Measurements from ENCODE around the gene SMIM33. TPM values are rescaled to one million over a fixed set of nuclear protein-coding genes. Genes with fewer than 3 reads are reported as not detected.

SMIM33 gene
- total RNA-seq (1 to 10 TPM; 1.1 to 1.2 TPM), polyA plus RNA-seq (under 1 TPM; 0.31 to 0.94 TPM)

GRCh38 chr5:139470821-139471300, at the start of gene SMIM33:
Gene SMIM33, plus strand, starts transcription at chr5:139471004. Its CDS starts 118 bp downstream, at chr5:139471122.
- H3K4me1 Mint-ChIP-seq = peaks cover 51 to 79% (median 66%) of the 10 kb centered on the region in 4 donors
- H3K4me3 Mint-ChIP-seq = peak within 1 kb of the TSS; percentile 87 to 97 (median 94)
- no peaks in the 10 kb centered on the region for H3K27me3 ChIP-seq (ENCODE audit: insufficient read depth, low read length)
- H3K9me3 Mint-ChIP-seq = no peaks in the 10 kb centered on the region
- ChIA-PET POLR2A (ENCODE audit: partially characterized antibody) (interaction anchor here (0.7 to 9.4 kb wide), 18 partner anchors 8 to 174 kb away, joined by 3 to 131 read pairs (median 4); partner anchors contain the start of genes DNAJC18, ECSCR, STING1 and UBE2D2), CTCF (ENCODE audit: partially characterized antibody) (interaction anchor here (0.7 to 2.2 kb wide), 6 partner anchors 10 to 51 kb away, joined by 4 to 17 read pairs (median 6); partner anchors contain the start of gene STING1)
- H3K27me3 Mint-ChIP-seq = no peaks in the 10 kb centered on the region
- peaks cover 9 to 14% of the 10 kb centered on the region in 2 donors for H3K36me3 Mint-ChIP-seq
- peaks cover 78% of the 10 kb centered on the region for H3K4me1 ChIP-seq (ENCODE audit: insufficient read depth, low read length)
- peak within 1 kb of the TSS; percentile 65 for H3K27ac ChIP-seq (ENCODE audit: low read depth, low read length)
- peaks cover 11% of the 10 kb centered on the region for H3K36me3 ChIP-seq (ENCODE audit: insufficient read depth, low read length)
- DNase-seq = peak; percentile 46 to 60 (median 52)
- H3K4me3 ChIP-seq (ENCODE audit: low read length in 2 of 2) = peak within 1 kb of the TSS; percentile 48 to 54
- H3K27ac Mint-ChIP-seq = peak within 1 kb of the TSS; percentile 93 to 98 (median 97)
- H3K9me3 ChIP-seq (ENCODE audit: control insufficient read depth in 1 of 2, low read length in 2 of 2) = no peaks in the 10 kb centered on the region
- intact Hi-C loops (cut with micrococcal nuclease) = loop anchor here (1.0 kb wide), 1 partner anchor 13 kb away; no protein-coding TSS in a partner anchor

- intact Hi-C loops (cut with micrococcal nuclease) = loop anchor here (1.0 to 5.0 kb wide), 8 partner anchors 36 to 343 kb away; partner anchors contain the start of gene STING1
- no peak overlapping the region for H3K4me3 ChIP-seq (ENCODE audit: low read length in 2 of 2)
- peaks cover 5 to 6% (median 6%) of the 10 kb centered on the region in 4 donors for H3K4me1 Mint-ChIP-seq
- no peaks in the 10 kb centered on the region for H3K27me3 ChIP-seq (ENCODE audit: insufficient read depth, low read length)
- peak overlapping the region in 6 of 7 donors; percentile 14 to 77 (median 50) for H3K27ac Mint-ChIP-seq
- POLR2A ChIA-PET (ENCODE audit: partially characterized antibody) = interaction anchor here (0.5 to 7.1 kb wide), 11 partner anchors 15 to 207 kb away, joined by 3 to 103 read pairs (median 4); partner anchors contain the start of genes DNAJC18, SPATA24 and STING1
- no peaks in the 10 kb centered on the region for H3K9me3 Mint-ChIP-seq
- peaks cover 3% of the 10 kb centered on the region for H3K4me1 ChIP-seq (ENCODE audit: insufficient read depth, low read length)
- CTCF ChIA-PET (ENCODE audit: partially characterized antibody) = interaction anchor here (0.7 to 10.0 kb wide), 43 partner anchors 8 to 1172 kb away, joined by 3 to 632 read pairs (median 4); partner anchors contain the start of genes DNAJC18, SMIM33, SPATA24 and STING1
- H3K9me3 ChIP-seq (ENCODE audit: control insufficient read depth in 1 of 2, low read length in 2 of 2) = no peaks in the 10 kb centered on the region
- H3K27ac ChIP-seq (ENCODE audit: low read depth, low read length) = no peak overlapping the region
- H3K27me3 Mint-ChIP-seq = no peaks in the 10 kb centered on the region
- DNase-seq = peak; percentile 76 to 81 (median 79)
- no peak overlapping the region for H3K4me3 Mint-ChIP-seq
- H3K36me3 ChIP-seq (ENCODE audit: insufficient read depth, low read length) = no peaks in the 10 kb centered on the region
- peaks cover 21 to 35% of the 10 kb centered on the region in 2 donors for H3K36me3 Mint-ChIP-seq
These were observed 48.4 kb upstream of the SMIM33 start for GRCh38 chr5:139422307-139422893.

GRCh38 chr5:139425497-139425896, 45.3 kb upstream of the SMIM33 start:
- Histone ChIP-seq H3K27me3 (ENCODE audit: insufficient read depth, low read length) (no peaks in the 10 kb centered on the region), H3K27ac (ENCODE audit: low read depth, low read length) (no peak overlapping the region), H3K9me3 (ENCODE audit: control insufficient read depth in 1 of 2, low read length in 2 of 2) (no peaks in the 10 kb centered on the region), H3K4me3 (ENCODE audit: low read length in 2 of 2) (no peak overlapping the region), H3K4me1 (ENCODE audit: insufficient read depth, low read length) (peaks cover 12% of the 10 kb centered on the region), H3K36me3 (ENCODE audit: insufficient read depth, low read length) (no peaks in the 10 kb centered on the region)
- Mint-ChIP-seq H3K27me3 (no peaks in the 10 kb centered on the region), H3K4me3 (no peak overlapping the region), H3K36me3 (peaks cover 19 to 24% of the 10 kb centered on the region in 2 donors), H3K9me3 (no peaks in the 10 kb centered on the region), H3K4me1 (peaks cover 12 to 14% (median 14%) of the 10 kb centered on the region in 4 donors), H3K27ac (no peak overlapping the region)
- intact Hi-C loops (cut with micrococcal nuclease) = no loop called here
- ChIA-PET CTCF (ENCODE audit: partially characterized antibody) (interaction anchor here (1.1 to 10.0 kb wide), 5 partner anchors 10 to 241 kb away, joined by 3 to 632 read pairs (median 4); partner anchors contain the start of gene STING1), POLR2A (ENCODE audit: partially characterized antibody) (interaction anchor here (1.1 to 7.1 kb wide), 2 partner anchors 49 to 87 kb away, joined by 4 to 103 read pairs; no protein-coding TSS in a partner anchor)
- no peak for DNase-seq

- H3K4me3 ChIP-seq (ENCODE audit: low read length in 2 of 2) = no peak overlapping the region
- Mint-ChIP-seq H3K27ac (no peak overlapping the region), H3K36me3 (peaks cover 19 to 20% of the 10 kb centered on the region in 2 donors), H3K27me3 (no peaks in the 10 kb centered on the region), H3K9me3 (no peaks in the 10 kb centered on the region), H3K4me1 (peaks cover 12 to 14% (median 14%) of the 10 kb centered on the region in 4 donors), H3K4me3 (no peak overlapping the region)
- no peaks in the 10 kb centered on the region for H3K9me3 ChIP-seq (ENCODE audit: control insufficient read depth in 1 of 2, low read length in 2 of 2)
- intact Hi-C loops (cut with micrococcal nuclease) = no loop called here
- ChIA-PET CTCF (ENCODE audit: partially characterized antibody) (interaction anchor here (1.3 to 10.0 kb wide), 3 partner anchors 52 to 240 kb away, joined by 3 to 632 read pairs (median 97); partner anchors contain the start of gene STING1), POLR2A (ENCODE audit: partially characterized antibody) (interaction anchor here (1.1 to 7.1 kb wide), 2 partner anchors 48 to 86 kb away, joined by 4 to 103 read pairs; no protein-coding TSS in a partner anchor)
- peaks cover 12% of the 10 kb centered on the region for H3K4me1 ChIP-seq (ENCODE audit: insufficient read depth, low read length)
- H3K36me3 ChIP-seq (ENCODE audit: insufficient read depth, low read length) = no peaks in the 10 kb centered on the region
- no peak overlapping the region for H3K27ac ChIP-seq (ENCODE audit: low read depth, low read length)
- no peaks in the 10 kb centered on the region for H3K27me3 ChIP-seq (ENCODE audit: insufficient read depth, low read length)
- DNase-seq = no peak
These were observed 44.5 kb upstream of the SMIM33 start for GRCh38 chr5:139426203-139426885.

GRCh38 chr5:139430015-139430414, 40.8 kb upstream of the SMIM33 start:
- no peak for DNase-seq

GRCh38 chr5:139431706-139432105, 39.1 kb upstream of the SMIM33 start:
- H3K36me3 ChIP-seq (ENCODE audit: insufficient read depth, low read length) = no peaks in the 10 kb centered on the region
- H3K4me3 ChIP-seq (ENCODE audit: low read length in 2 of 2) = no peak overlapping the region
- Mint-ChIP-seq H3K4me1 (peaks cover 6 to 9% (median 8%) of the 10 kb centered on the region in 4 donors), H3K9me3 (no peaks in the 10 kb centered on the region), H3K27me3 (no peaks in the 10 kb centered on the region), H3K4me3 (no peak overlapping the region), H3K27ac (no peak overlapping the region), H3K36me3 (peaks cover 2 to 9% of the 10 kb centered on the region in 2 donors)
- ChIA-PET POLR2A (ENCODE audit: partially characterized antibody) (interaction anchor here (2.3 kb wide), 1 partner anchor 8 kb away, joined by 25 read pairs; the partner anchor contains the start of gene DNAJC18), CTCF (ENCODE audit: partially characterized antibody) (interaction anchor here (2.7 kb wide), 1 partner anchor 9 kb away, joined by 18 read pairs; no protein-coding TSS in a partner anchor)
- no peaks in the 10 kb centered on the region for H3K9me3 ChIP-seq (ENCODE audit: control insufficient read depth in 1 of 2, low read length in 2 of 2)
- H3K27me3 ChIP-seq (ENCODE audit: insufficient read depth, low read length) = no peaks in the 10 kb centered on the region
- intact Hi-C loops (cut with micrococcal nuclease) = no loop called here
- H3K4me1 ChIP-seq (ENCODE audit: insufficient read depth, low read length) = peaks cover 9% of the 10 kb centered on the region
- DNase-seq = no peak
- H3K27ac ChIP-seq (ENCODE audit: low read depth, low read length) = no peak overlapping the region

More at GRCh38 chr5:139430015-139430414, 40.8 kb upstream of the SMIM33 start:
- H3K27ac Mint-ChIP-seq = peak overlapping the region in 5 of 7 donors; percentile 23 to 55 (median 45)
- CTCF ChIA-PET (ENCODE audit: partially characterized antibody) = interaction anchor here (0.7 to 3.7 kb wide), 6 partner anchors 8 to 129 kb away, joined by 3 to 41 read pairs (median 4); partner anchors contain the start of gene DNAJC18
- H3K9me3 Mint-ChIP-seq = no peaks in the 10 kb centered on the region
- H3K4me3 Mint-ChIP-seq = no peak overlapping the region
- H3K27me3 Mint-ChIP-seq = no peaks in the 10 kb centered on the region
- Histone ChIP-seq H3K4me1 (ENCODE audit: insufficient read depth, low read length) (peaks cover 9% of the 10 kb centered on the region), H3K27me3 (ENCODE audit: insufficient read depth, low read length) (no peaks in the 10 kb centered on the region), H3K9me3 (ENCODE audit: control insufficient read depth in 1 of 2, low read length in 2 of 2) (no peaks in the 10 kb centered on the region), H3K36me3 (ENCODE audit: insufficient read depth, low read length) (no peaks in the 10 kb centered on the region), H3K27ac (ENCODE audit: low read depth, low read length) (no peak overlapping the region), H3K4me3 (ENCODE audit: low read length in 2 of 2) (no peak overlapping the region)
- H3K4me1 Mint-ChIP-seq = peaks cover 6 to 9% (median 8%) of the 10 kb centered on the region in 4 donors
- intact Hi-C loops (cut with micrococcal nuclease) = no loop called here
- peaks cover 5 to 12% of the 10 kb centered on the region in 2 donors for H3K36me3 Mint-ChIP-seq
- POLR2A ChIA-PET (ENCODE audit: partially characterized antibody) = interaction anchor here (0.6 to 2.3 kb wide), 5 partner anchors 9 to 51 kb away, joined by 3 to 25 read pairs (median 5); partner anchors contain the start of genes DNAJC18 and SMIM33

Measured in CD4-positive, alpha-beta memory T cell (primary cell).